ENCODE data around the gene ZNF841. TPM values are rescaled to one million over a fixed set of nuclear protein-coding genes. Genes with fewer than 3 reads are reported as not detected.
"Not testable (repeated sequence)": the region's sequence is repeated elsewhere in the genome, so short reads cannot be mapped to it uniquely, and the experiment has no call there.

The ZNF841 gene
- total RNA-seq, 2 experiments from 2014 or later: 20.0 TPM

GRCh38 chr19:52028780-52029123 is 66.8 kb downstream of the ZNF841 start:
- Histone ChIP-seq H3K36me3 (ENCODE audit: insufficient read depth, low read length) (peaks cover 23% of the 10 kb centered on the region), H3K4me1 (ENCODE audit: insufficient read depth, low read length) (peaks cover 16% of the 10 kb centered on the region), H3K27ac (ENCODE audit: low read depth in 1 of 2, low read length in 2 of 2) (peak overlapping the region; percentile 89 to 90), H3K4me3 (ENCODE audit: low read length) (peak overlapping the region; percentile 85), H3K9me3 (ENCODE audit: control insufficient read depth in 1 of 2, insufficient read depth in 1 of 2, low read length in 2 of 2) (peaks cover 19 to 65% of the 10 kb centered on the region in 2 experiments), H3K27me3 (ENCODE audit: control insufficient read depth in 1 of 2, insufficient read depth in 2 of 2, low read length in 2 of 2) (no peaks in the 10 kb centered on the region)
- Mint-ChIP-seq H3K4me1 (ENCODE audit: low read depth) (peaks cover 38% of the 10 kb centered on the region), H3K4me3 (peak overlapping the region; percentile 95), H3K36me3 (ENCODE audit: low read depth) (peaks cover 83% of the 10 kb centered on the region), H3K27me3 (no peaks in the 10 kb centered on the region), H3K9me3 (peaks cover 18% of the 10 kb centered on the region), H3K27ac (peak overlapping the region; percentile 93)
- DNase-seq (no peak), ATAC-seq (ENCODE audit: poor library complexity) (peak; percentile 21)
- ChIA-PET CTCF (interaction anchor here (1.5 kb wide), 1 partner anchor 20 kb away, joined by 3 read pairs; the partner anchor contains the start of gene ZNF615), POLR2A (interaction anchor here (0.5 to 2.2 kb wide), 7 partner anchors 13 to 502 kb away, joined by 3 to 37 read pairs (median 4); partner anchors contain the start of genes PPP2R1A, ZNF432, ZNF615 and ZNF836)
- TF ChIP-seq, protein P1, sequence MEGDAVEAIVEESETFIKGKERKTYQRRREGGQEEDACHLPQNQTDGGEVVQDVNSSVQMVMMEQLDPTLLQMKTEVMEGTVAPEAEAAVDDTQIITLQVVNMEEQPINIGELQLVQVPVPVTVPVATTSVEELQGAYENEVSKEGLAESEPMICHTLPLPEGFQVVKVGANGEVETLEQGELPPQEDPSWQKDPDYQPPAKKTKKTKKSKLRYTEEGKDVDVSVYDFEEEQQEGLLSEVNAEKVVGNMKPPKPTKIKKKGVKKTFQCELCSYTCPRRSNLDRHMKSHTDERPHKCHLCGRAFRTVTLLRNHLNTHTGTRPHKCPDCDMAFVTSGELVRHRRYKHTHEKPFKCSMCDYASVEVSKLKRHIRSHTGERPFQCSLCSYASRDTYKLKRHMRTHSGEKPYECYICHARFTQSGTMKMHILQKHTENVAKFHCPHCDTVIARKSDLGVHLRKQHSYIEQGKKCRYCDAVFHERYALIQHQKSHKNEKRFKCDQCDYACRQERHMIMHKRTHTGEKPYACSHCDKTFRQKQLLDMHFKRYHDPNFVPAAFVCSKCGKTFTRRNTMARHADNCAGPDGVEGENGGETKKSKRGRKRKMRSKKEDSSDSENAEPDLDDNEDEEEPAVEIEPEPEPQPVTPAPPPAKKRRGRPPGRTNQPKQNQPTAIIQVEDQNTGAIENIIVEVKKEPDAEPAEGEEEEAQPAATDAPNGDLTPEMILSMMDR (IDR thresholded peaks at IDR 0.05): no peak
- intact Hi-C loops (cut with DNase I, micrococcal nuclease): loop anchor here (1.0 to 5.0 kb wide), 4 partner anchors 20 to 101 kb away; partner anchors contain the start of genes ZNF350 (in 1 of the 2), ZNF432 (in 1 of the 2) and ZNF613 (in 1 of the 2)

DNA sequence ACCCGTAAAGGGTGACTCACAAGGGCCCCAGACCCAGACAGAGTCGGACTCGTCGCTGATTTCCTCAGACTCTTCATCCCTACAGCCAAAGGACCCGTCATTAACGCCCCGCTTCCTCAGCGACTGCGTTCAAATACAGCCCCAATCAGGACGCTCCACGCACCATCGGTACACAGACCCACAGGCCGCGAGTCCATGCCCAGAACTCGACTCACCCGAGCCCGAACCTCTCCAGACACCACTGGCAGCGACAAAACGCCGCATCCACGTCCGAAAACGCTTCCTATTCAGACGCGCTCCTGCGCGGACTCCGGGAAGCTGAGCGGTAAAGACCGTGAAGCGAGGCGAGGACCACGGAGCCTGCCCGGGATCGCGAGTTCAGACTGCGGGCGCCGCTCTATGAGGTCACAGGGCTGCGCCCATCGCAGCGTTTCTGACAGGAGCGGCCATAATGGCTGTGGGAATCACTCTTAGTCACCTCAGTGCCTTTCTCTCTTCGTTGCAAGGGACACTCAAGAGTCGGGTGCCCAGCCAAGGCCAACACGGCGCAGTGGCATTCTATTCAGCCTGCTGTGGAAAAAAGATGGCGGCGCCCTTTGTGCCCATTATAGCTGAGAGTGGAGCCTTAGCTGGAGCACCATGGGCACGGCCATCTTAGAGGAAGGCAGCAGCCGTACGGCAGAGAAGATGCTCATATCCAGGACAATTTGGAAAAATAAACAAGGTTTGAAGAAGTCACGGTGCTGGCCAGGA is 67.4 kb downstream of the ZNF841 start, which contains the start of gene ZNF614:
Gene ZNF614 (minus strand): TSS at position 353 of the 753 bp plus-strand sequence. CDS start 2,634 bp downstream, outside the sequence.
- intact Hi-C loops (cut with DNase I, micrococcal nuclease): loop anchor here (1.0 to 5.0 kb wide), 4 partner anchors 20 to 101 kb away; partner anchors contain the start of genes ZNF350 (in 1 of the 2), ZNF432 (in 1 of the 2) and ZNF613 (in 1 of the 2)
- Mint-ChIP-seq H3K36me3 (ENCODE audit: low read depth) (peaks cover 83% of the 10 kb centered on the region), H3K27ac (peak within 1 kb of the TSS; percentile 93)

GRCh38 chr19:52026255-52026990 is 69.1 kb downstream of the ZNF841 start:
- H3K27me3 ChIP-seq (ENCODE audit: control insufficient read depth in 1 of 2, insufficient read depth in 2 of 2, low read length in 2 of 2); H3K4me3 ChIP-seq (ENCODE audit: low read length); CTCF ChIA-PET; H3K27ac ChIP-seq (ENCODE audit: low read depth in 1 of 2, low read length in 2 of 2); ATAC-seq (ENCODE audit: poor library complexity); H3K27me3 Mint-ChIP-seq; DNase-seq: not testable (repeated sequence)
- POLR2A ChIA-PET: interaction anchor here (1.0 kb wide), 1 partner anchor 26 kb away, joined by 4 read pairs; no protein-coding TSS in a partner anchor
- Mint-ChIP-seq H3K4me3 (peak overlapping the region; percentile 95), H3K4me1 (ENCODE audit: low read depth) (peaks cover 38% of the 10 kb centered on the region), H3K27ac (peak overlapping the region; percentile 93), H3K36me3 (ENCODE audit: low read depth) (peaks cover 88% of the 10 kb centered on the region), H3K9me3 (peaks cover 17% of the 10 kb centered on the region)
- Histone ChIP-seq H3K4me1 (ENCODE audit: insufficient read depth, low read length) (peaks cover 16% of the 10 kb centered on the region), H3K9me3 (ENCODE audit: control insufficient read depth in 1 of 2, insufficient read depth in 1 of 2, low read length in 2 of 2) (peaks cover 29 to 63% of the 10 kb centered on the region in 2 experiments), H3K36me3 (ENCODE audit: insufficient read depth, low read length) (peaks cover 40% of the 10 kb centered on the region)
- intact Hi-C loops (cut with DNase I, micrococcal nuclease): loop anchor here in 1 of 2 experiments (2.0 to 5.0 kb wide), 2 partner anchors 18 to 99 kb away; partner anchors contain the start of genes ZNF613 and ZNF615

More for the DNA sequence above, 67.4 kb downstream of the ZNF841 start, which contains the start of gene ZNF614:
- H3K27ac ChIP-seq (ENCODE audit: low read depth in 1 of 2, low read length in 2 of 2): peak within 1 kb of the TSS; percentile 89 to 90
- peaks cover 28% of the 10 kb centered on the region for H3K36me3 ChIP-seq (ENCODE audit: insufficient read depth, low read length)
- peak; percentile 71 to 92 (median 82) for DNase-seq
- peak within 1 kb of the TSS; percentile 95 for H3K4me3 Mint-ChIP-seq
- H3K9me3 ChIP-seq (ENCODE audit: control insufficient read depth in 1 of 2, insufficient read depth in 1 of 2, low read length in 2 of 2): peaks cover 24 to 65% of the 10 kb centered on the region in 2 experiments
- ChIA-PET CTCF (interaction anchor here (1.2 to 1.5 kb wide), 2 partner anchors 20 to 763 kb away, joined by 3 read pairs; partner anchors contain the start of gene ZNF615), POLR2A (interaction anchor here (0.5 to 2.2 kb wide), 7 partner anchors 13 to 503 kb away, joined by 3 to 37 read pairs (median 4); partner anchors contain the start of genes PPP2R1A, ZNF432, ZNF615 and ZNF836)
- peak within 1 kb of the TSS; percentile 85 for H3K4me3 ChIP-seq (ENCODE audit: low read length)
- no peaks in the 10 kb centered on the region for H3K27me3 ChIP-seq (ENCODE audit: control insufficient read depth in 1 of 2, insufficient read depth in 2 of 2, low read length in 2 of 2)
- peak; percentile 85 for ATAC-seq (ENCODE audit: poor library complexity)
- H3K4me1 Mint-ChIP-seq (ENCODE audit: low read depth): peaks cover 38% of the 10 kb centered on the region
- H3K27me3 Mint-ChIP-seq: no peaks in the 10 kb centered on the region
- peaks cover 17% of the 10 kb centered on the region for H3K9me3 Mint-ChIP-seq
- TF ChIP-seq, protein P1 (IDR thresholded peaks at IDR 0.05): no peak
- H3K4me1 ChIP-seq (ENCODE audit: insufficient read depth, low read length): peaks cover 16% of the 10 kb centered on the region

DNA sequence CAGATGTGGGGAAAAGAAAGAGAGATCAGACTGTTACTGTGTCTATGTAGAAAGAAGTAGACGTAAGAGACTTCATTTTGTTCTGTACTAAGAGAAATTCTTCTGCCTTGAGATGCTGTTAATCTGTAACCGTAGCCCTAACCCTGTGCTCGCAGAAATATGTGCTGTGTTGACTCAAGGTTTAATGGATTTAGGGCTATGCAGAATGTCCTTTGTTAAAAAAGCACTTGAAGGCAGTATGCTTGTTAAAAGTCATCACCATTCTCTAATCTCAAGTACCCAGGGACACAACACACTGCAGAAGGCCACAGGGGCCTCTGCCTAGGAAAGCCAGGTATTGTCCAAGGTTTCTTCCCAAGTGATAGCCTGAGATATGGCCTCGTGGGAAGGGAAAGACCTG is 71.1 kb downstream of the ZNF841 start:
- POLR2A ChIA-PET; H3K27me3 ChIP-seq (ENCODE audit: control insufficient read depth in 1 of 2, insufficient read depth in 2 of 2, low read length in 2 of 2); H3K4me3 ChIP-seq (ENCODE audit: low read length); CTCF ChIA-PET; H3K27ac Mint-ChIP-seq; H3K27me3 Mint-ChIP-seq; ATAC-seq (ENCODE audit: poor library complexity); H3K27ac ChIP-seq (ENCODE audit: low read depth in 1 of 2, low read length in 2 of 2); H3K4me3 Mint-ChIP-seq; intact Hi-C loops (cut with DNase I, micrococcal nuclease); DNase-seq: not testable (repeated sequence)
- peaks cover 95% of the 10 kb centered on the region for H3K36me3 Mint-ChIP-seq (ENCODE audit: low read depth)
- peaks cover 24% of the 10 kb centered on the region for H3K9me3 Mint-ChIP-seq
- Histone ChIP-seq H3K36me3 (ENCODE audit: insufficient read depth, low read length) (peaks cover 60% of the 10 kb centered on the region), H3K9me3 (ENCODE audit: control insufficient read depth in 1 of 2, insufficient read depth in 1 of 2, low read length in 2 of 2) (peaks cover 29 to 67% of the 10 kb centered on the region in 2 experiments), H3K4me1 (ENCODE audit: insufficient read depth, low read length) (peaks cover 16% of the 10 kb centered on the region)
- H3K4me1 Mint-ChIP-seq (ENCODE audit: low read depth): peaks cover 38% of the 10 kb centered on the region
